Measurements from ENCODE around the gene BRD3.

Gene BRD3

GRCh38 chr9:134053941-134054761 lies 13.7 kb downstream of the BRD3 start:
- no peak for DNase-seq

GRCh38 chr9:134053401-134053871 lies 14.4 kb downstream of the BRD3 start:
- DNase-seq: no peak

- no peak for DNase-seq
These were observed 14.9 kb downstream of the BRD3 start for GRCh38 chr9:134052941-134053340.

- no peak for DNase-seq
These were observed 15.3 kb downstream of the BRD3 start for GRCh38 chr9:134052491-134052890.

- DNase-seq: no peak
These were observed 16.5 kb downstream of the BRD3 start for GRCh38 chr9:134051319-134051718.

GRCh38 chr9:134050726-134051125 lies 17.1 kb downstream of the BRD3 start:
- DNase-seq: no peak

- no peak for DNase-seq
These were observed 17.8 kb downstream of the BRD3 start for GRCh38 chr9:134049772-134050588.

- no peak for DNase-seq
These were observed 18.6 kb downstream of the BRD3 start for GRCh38 chr9:134049236-134049635.

- DNase-seq: no peak
These were observed 19.3 kb downstream of the BRD3 start for GRCh38 chr9:134048582-134048968.

- no peak for DNase-seq
These were observed 19.8 kb downstream of the BRD3 start for GRCh38 chr9:134047868-134048581.

GRCh38 chr9:134046894-134047681 lies 20.7 kb downstream of the BRD3 start:
- no peak for DNase-seq

- no peak for DNase-seq
These were observed 21.8 kb downstream of the BRD3 start for GRCh38 chr9:134045841-134046544.

- DNase-seq: no peak
These were observed 22.9 kb downstream of the BRD3 start for GRCh38 chr9:134044944-134045343.

GRCh38 chr9:134043531-134043988 lies 24.3 kb downstream of the BRD3 start:
- DNase-seq: no peak

GRCh38 chr9:134041649-134041962 lies 26.2 kb downstream of the BRD3 start:
- DNase-seq: no peak

GRCh38 chr9:134040781-134041648 lies 26.8 kb downstream of the BRD3 start:
- no peak for DNase-seq

GRCh38 chr9:134040176-134040565 lies 27.7 kb downstream of the BRD3 start:
- no peak for DNase-seq

- DNase-seq: no peak
These were observed 28.2 kb downstream of the BRD3 start for GRCh38 chr9:134039386-134040175.

- no peak for DNase-seq
These were observed 30.2 kb downstream of the BRD3 start for GRCh38 chr9:134037641-134038040.

GRCh38 chr9:134036130-134036529 lies 31.7 kb downstream of the BRD3 start:
- no peak for DNase-seq

All from CD4-positive, alpha-beta T cell treated with Interleukin-15 for 1 hour (primary cell).